Small intestine (tissue), 7 donors: ENCODE results near the gene IRX2. TPM values are rescaled to one million over a fixed set of nuclear protein-coding genes. Genes with fewer than 3 reads are reported as not detected.

Source experiments
- DNase-seq, 2 donors: peaks; one replicate each; pipeline versions ENCODE4 v3.0.0 to v3.0.0-alpha.2; 2013
- FAIRE-seq: peaks from 2 replicates; lab custom pipeline; 2012; peaks lifted over from hg19 to GRCh38; lab: Jason Lieb, UNC
- H3K27ac ChIP-seq, 3 donors: one replicate each; pipeline ENCODE4 v1.5.1; 2013; ENCODE audit warnings: low read length in 2 of 3, mild to moderate bottlenecking in 2 of 3, control low read depth in 1 of 3, inconsistent platforms in 1 of 3, low read depth in 1 of 3, moderate library complexity in 1 of 3
- H3K27me3 ChIP-seq, 3 donors: one replicate each; pipeline ENCODE4 v1.6.1; 2013; ENCODE audit warnings: low read length in 3 of 3, inconsistent platforms in 1 of 3; ENCODE audit not compliant: control insufficient read depth in 3 of 3, insufficient read depth in 3 of 3
- H3K36me3 ChIP-seq, 3 donors: one replicate each; pipeline ENCODE4 v1.6.1; 2013; ENCODE audit warnings: low read length in 3 of 3, inconsistent platforms in 1 of 3, low read depth in 1 of 3, mild to moderate bottlenecking in 1 of 3, moderate library complexity in 1 of 3; ENCODE audit not compliant: control insufficient read depth in 3 of 3, insufficient read depth in 2 of 3
- H3K4me1 ChIP-seq, 3 donors: one replicate each; pipeline ENCODE4 v1.6.1; 2013; ENCODE audit warnings: low read length in 2 of 3, inconsistent platforms in 1 of 3, low read depth in 1 of 3, mild to moderate bottlenecking in 1 of 3, moderate library complexity in 1 of 3; ENCODE audit not compliant: control insufficient read depth in 3 of 3, insufficient read depth in 2 of 3
- H3K4me3 ChIP-seq, 3 donors: one replicate each; pipeline ENCODE4 v1.5.1; 2013; ENCODE audit warnings: low read length in 3 of 3, control low read depth in 1 of 3, inconsistent platforms in 1 of 3, low read depth in 1 of 3, mild to moderate bottlenecking in 1 of 3, moderate library complexity in 1 of 3
- H3K9me3 ChIP-seq, 2 donors: one replicate each; pipeline ENCODE4 v1.6.1; 2013; ENCODE audit warnings: low read depth in 1 of 2, low read length in 1 of 2; ENCODE audit not compliant: control insufficient read depth in 2 of 2, insufficient read depth in 1 of 2
- WGBS, 3 donors: extraction: QIAGEN DNeasy Blood & Tissue Kit; methylation state at CpG; one replicate each; pipeline ENCODE4 v1.1.7; 2013; 5-methylcytosine and 5-hydroxymethylcytosine counted together
- polyA plus RNA-seq, 4 donors: library from polyadenylated mRNA; stranded (reverse) in 3 of 4; unstranded in 1 of 4; fragments of 200-250 nt in 3 of 4; fragments of 120-200 nt in 1 of 4; gene quantifications; one replicate each; pipeline versions ENCODE4 v1.2.1 to v1.2.3, GENCODE V29; 2013
- donor health status: healthy with polysubstance abuse.
- donor health status: control.
- donor health status: control.
- donor health status: Bipolar disorder and iron deficiency.
- donor health status: healthy.

IRX2 gene
- polyA plus RNA-seq, 4 donors, result 0.07 TPM; not detected in 3

GRCh38 chr5:2753452-2754420 is 2.3 kb upstream of the IRX2 start:
- no peak for FAIRE-seq
- Histone ChIP-seq H3K36me3 (no peaks in the 10 kb centered on the region), H3K9me3 (no peaks in the 10 kb centered on the region), H3K27ac (no peak overlapping the region), H3K4me3 (no peak overlapping the region), H3K4me1 (peaks cover 0 to 3% (median 0%) of the 10 kb centered on the region in 3 donors), H3K27me3 (peaks cover 36 to 82% (median 70%) of the 10 kb centered on the region in 3 donors)
- WGBS, 3 donors, result 3 to 8% (median 6%) methylated on average over 29 of the region's 29 CpGs
- no peak for DNase-seq

GRCh38 chr5:2752821-2753439 is 1.5 kb upstream of the IRX2 start:
- H3K36me3 ChIP-seq, result no peaks in the 10 kb centered on the region
- H3K9me3 ChIP-seq, result no peaks in the 10 kb centered on the region
- no peak overlapping the region for H3K27ac ChIP-seq
- H3K27me3 ChIP-seq, result peaks cover 37 to 80% (median 70%) of the 10 kb centered on the region in 3 donors
- FAIRE-seq (no peak), DNase-seq (peak in 1 of 2 donors; percentile 4)
- WGBS, 3 donors, result 5 to 12% (median 6%) methylated on average over 30 to 34 of the region's 34 CpGs
- H3K4me3 ChIP-seq, result no peak overlapping the region
- peaks cover 0 to 3% (median 0%) of the 10 kb centered on the region in 3 donors for H3K4me1 ChIP-seq

DNA sequence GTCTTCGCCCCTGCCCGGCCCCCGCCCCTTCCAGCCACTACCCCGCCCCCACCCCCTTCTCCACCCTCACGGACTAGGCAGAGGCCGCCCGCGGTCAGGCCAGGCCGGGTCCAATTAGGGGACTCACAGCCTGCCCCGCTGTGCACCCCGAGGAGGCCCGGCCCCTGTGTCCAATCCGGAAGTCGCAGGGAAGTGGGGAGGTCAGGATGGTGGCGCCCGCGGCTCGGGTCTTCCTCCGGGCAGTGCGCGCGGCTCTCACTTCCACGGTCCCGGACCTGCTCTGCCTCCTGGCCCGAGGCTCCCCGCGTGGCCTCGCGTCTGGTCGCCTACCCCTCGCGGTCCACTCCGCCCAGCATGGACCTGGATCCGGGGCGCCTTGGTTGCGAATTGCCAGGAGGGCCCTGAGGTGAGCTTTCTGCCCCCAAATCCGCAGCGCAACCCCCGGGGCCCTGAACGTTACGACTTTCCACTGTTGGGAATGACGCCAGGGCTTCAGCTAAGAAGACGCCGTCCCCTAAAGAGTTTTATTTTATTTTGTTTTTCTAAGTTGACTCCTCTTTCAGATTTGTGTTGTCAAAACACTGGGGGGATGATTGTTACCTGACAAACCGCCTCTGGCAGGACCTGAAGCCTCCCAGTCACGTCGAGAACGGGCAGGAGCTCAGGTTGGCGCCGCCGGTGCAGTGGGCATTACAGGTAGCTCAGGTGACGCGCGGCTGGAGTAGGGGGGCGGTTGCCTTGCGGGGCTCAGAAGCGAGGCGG is 763 bp upstream of the IRX2 start:
- Histone ChIP-seq H3K9me3 (no peaks in the 10 kb centered on the region), H3K4me3 (peak overlapping the region in 1 of 3 donors; percentile 46), H3K27ac (no peak overlapping the region), H3K4me1 (peaks cover 0 to 3% (median 0%) of the 10 kb centered on the region in 3 donors), H3K27me3 (peaks cover 37 to 80% (median 68%) of the 10 kb centered on the region in 3 donors), H3K36me3 (no peaks in the 10 kb centered on the region)
- DNase-seq (peak in 1 of 2 donors; percentile 11), FAIRE-seq (no peak)
- WGBS, 3 donors, result 2 to 6% (median 5%) methylated on average over 52 to 58 of the region's 58 CpGs

- Histone ChIP-seq H3K27ac (no peak overlapping the region), H3K4me3 (peak overlapping the region in 1 of 3 donors; percentile 46), H3K4me1 (peaks cover 0 to 3% (median 0%) of the 10 kb centered on the region in 3 donors), H3K36me3 (no peaks in the 10 kb centered on the region), H3K27me3 (peaks cover 34 to 73% (median 56%) of the 10 kb centered on the region in 3 donors), H3K9me3 (no peaks in the 10 kb centered on the region)
- 3 to 11% (median 6%) methylated on average over 63 to 110 of the region's 110 CpGs for WGBS, 3 donors
- DNase-seq (peak in 1 of 2 donors; percentile 21), FAIRE-seq (no peak)
Observed at GRCh38 chr5:2750758-2751464, 566 bp downstream of the IRX2 start.

DNA sequence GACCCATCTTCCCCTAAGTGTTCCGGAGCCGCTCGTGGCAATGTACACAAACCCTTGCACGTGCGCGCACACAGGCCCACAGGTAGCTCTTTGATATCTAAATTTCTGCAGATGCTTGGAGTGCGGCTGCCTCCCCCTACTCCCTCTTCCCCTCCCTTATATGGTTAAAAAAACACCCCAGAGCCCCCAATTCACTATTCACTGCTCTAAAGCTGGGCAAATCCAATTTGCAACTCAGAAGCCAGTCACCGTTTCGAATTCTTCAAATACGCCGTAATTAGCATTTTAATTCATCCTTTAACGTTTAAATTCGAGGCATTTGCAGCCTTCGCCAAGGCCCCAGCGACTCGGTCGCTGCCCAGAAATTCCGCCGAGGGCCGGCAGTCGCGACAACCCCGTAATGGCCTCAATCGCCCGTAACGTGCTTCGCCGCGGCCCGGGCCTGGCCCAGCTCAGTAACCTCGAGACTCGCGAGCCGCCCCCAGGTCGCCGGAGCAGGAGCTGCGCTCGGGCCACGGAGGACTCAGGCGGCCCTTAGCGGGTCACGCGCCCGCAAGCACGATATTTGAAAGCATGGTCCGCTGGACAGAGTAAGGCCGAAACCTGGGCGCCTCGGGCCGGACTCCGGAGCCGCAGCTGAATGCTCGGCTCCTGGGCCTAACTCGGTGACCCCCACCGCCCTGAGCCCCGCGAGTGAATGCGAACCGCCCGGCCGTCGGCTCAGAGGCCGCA is 1.3 kb downstream of the IRX2 start:
- 9 to 28% (median 22%) methylated on average over 63 of the region's 63 CpGs for WGBS, 3 donors
- FAIRE-seq, result no peak
- no peak overlapping the region for H3K4me3 ChIP-seq

DNA sequence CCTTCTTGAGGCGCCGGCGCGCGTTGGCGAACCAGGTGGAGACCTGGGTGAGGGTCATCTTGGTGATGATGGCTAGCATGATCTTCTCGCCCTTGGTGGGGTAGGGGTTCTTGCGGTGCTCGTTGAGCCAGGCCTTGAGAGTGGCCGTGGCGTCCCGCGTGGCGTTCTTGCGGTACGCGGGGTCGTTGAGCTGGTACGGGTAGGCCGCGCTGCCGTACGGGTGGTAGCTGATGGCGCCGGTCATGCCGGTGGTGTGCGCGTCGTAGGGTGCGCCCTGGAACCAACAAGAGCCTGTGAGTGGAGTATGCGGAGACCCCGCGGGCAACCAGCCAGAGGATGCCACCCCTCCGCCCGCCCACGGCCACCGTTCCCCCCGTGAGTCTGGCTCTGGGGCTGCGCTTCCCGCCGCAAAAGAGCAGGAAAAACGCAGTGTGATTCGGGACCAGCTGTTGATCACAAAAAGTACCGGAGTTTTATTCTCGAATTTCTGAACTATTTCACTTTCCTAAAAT is 1.9 kb downstream of the IRX2 start:
- no peak overlapping the region for H3K4me3 ChIP-seq
- 16 to 56% (median 30%) methylated on average over 44 to 45 of the region's 45 CpGs for WGBS, 3 donors
- no peaks in the 10 kb centered on the region for H3K9me3 ChIP-seq
- peaks cover 0 to 3% (median 0%) of the 10 kb centered on the region in 3 donors for H3K4me1 ChIP-seq
- peaks cover 28 to 68% (median 46%) of the 10 kb centered on the region in 3 donors for H3K27me3 ChIP-seq
- FAIRE-seq (no peak), DNase-seq (peak in 1 of 2 donors; percentile 3)
- H3K36me3 ChIP-seq, result no peaks in the 10 kb centered on the region
- no peak overlapping the region for H3K27ac ChIP-seq

More for the DNA sequence above, 1.3 kb downstream of the IRX2 start:
- H3K36me3 ChIP-seq, result no peaks in the 10 kb centered on the region
- peaks cover 34 to 68% (median 49%) of the 10 kb centered on the region in 3 donors for H3K27me3 ChIP-seq
- no peaks in the 10 kb centered on the region for H3K9me3 ChIP-seq
- H3K27ac ChIP-seq, result no peak overlapping the region
- peak in 1 of 2 donors; percentile 11 for DNase-seq
- H3K4me1 ChIP-seq, result peaks cover 0 to 3% (median 0%) of the 10 kb centered on the region in 3 donors

DNA sequence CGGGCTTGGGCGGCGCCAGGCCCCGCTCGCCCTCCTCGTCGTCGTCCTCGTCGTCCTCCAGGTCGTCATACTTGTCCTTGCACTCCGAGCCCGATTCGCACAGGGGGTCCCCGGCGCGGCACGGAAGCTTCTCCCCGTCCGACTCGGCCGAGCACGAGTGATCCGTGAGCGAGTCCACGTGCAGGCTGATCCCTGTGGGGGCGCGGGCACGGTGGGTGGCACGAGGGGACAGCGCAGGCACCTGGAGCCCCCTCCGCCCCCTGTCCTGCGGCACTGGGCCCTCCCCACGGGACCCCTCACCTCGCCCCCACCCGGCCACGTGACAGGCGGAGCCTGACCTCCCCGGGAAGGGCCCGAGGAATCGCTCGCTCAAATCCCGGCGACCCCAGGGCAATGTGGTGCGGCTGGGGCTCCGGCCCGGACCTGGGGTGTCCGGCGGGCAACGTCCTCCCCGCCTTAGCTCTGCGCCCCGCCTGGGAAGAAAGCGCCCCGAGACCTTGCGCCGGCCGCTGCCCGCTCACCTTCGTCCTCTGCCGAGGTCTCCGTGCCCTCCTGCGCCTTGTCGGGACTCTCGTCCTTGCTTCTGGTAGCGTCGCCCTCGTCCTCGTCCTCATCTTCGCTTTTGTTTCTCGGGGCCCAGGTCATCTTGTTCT is 2.5 kb downstream of the IRX2 start:
- FAIRE-seq, result no peak
- peaks cover 0 to 3% (median 0%) of the 10 kb centered on the region in 3 donors for H3K4me1 ChIP-seq
- H3K9me3 ChIP-seq, result no peaks in the 10 kb centered on the region
- no peak overlapping the region for H3K4me3 ChIP-seq
- DNase-seq, result no peak
- H3K36me3 ChIP-seq, result no peaks in the 10 kb centered on the region
- H3K27me3 ChIP-seq, result peaks cover 28 to 67% (median 46%) of the 10 kb centered on the region in 3 donors
- WGBS, 3 donors, result 17 to 57% (median 28%) methylated on average over 52 to 71 of the region's 71 CpGs
- H3K27ac ChIP-seq, result no peak overlapping the region
